GM12864 (cell line): ENCODE data around the gene DRC7.

Experiments
- DNase-seq: peaks from one replicate; pipeline ENCODE4 v3.0.0-alpha.2; 2011; ENCODE audit warnings: low read depth
- H3K4me3 ChIP-seq: 2 replicates; pipeline ENCODE4 v1.5.1; 2011; ENCODE audit warnings: mild to moderate bottlenecking, low read depth, low read length, control low read depth
- CTCF ChIP-seq: IDR thresholded peaks from 2 replicates; pipeline ENCODE4 v1.5.1; 2011; ENCODE audit warnings: low read depth, mild to moderate bottlenecking, moderate library complexity, low read length, control low read depth, inconsistent platforms; ENCODE audit errors: missing control alignments

DRC7 gene

GRCh38 chr16:57749101-57749692 lies 54.6 kb downstream of the DRC7 start:
- TF ChIP-seq CTCF = no peak
- DNase-seq = no peak
- H3K4me3 ChIP-seq = no peak overlapping the region

GRCh38 chr16:57749856-57750452 lies 55.3 kb downstream of the DRC7 start:
- H3K4me3 ChIP-seq = no peak overlapping the region
- DNase-seq = no peak
- no peak for TF ChIP-seq CTCF

- no peak for DNase-seq
- no peak for TF ChIP-seq CTCF
- no peak overlapping the region for H3K4me3 ChIP-seq
Measured at GRCh38 chr16:57750796-57751538, 56.4 kb downstream of the DRC7 start.

- no peak for TF ChIP-seq CTCF
- no peak for DNase-seq
- no peak overlapping the region for H3K4me3 ChIP-seq
Measured at GRCh38 chr16:57751539-57752202, 57.1 kb downstream of the DRC7 start.

GRCh38 chr16:57752203-57752580 lies 57.6 kb downstream of the DRC7 start:
- TF ChIP-seq CTCF = no peak
- no peak for DNase-seq
- H3K4me3 ChIP-seq = no peak overlapping the region

GRCh38 chr16:57752581-57753447 lies 58.2 kb downstream of the DRC7 start:
- H3K4me3 ChIP-seq = no peak overlapping the region
- TF ChIP-seq CTCF = no peak
- DNase-seq = no peak
